Nephron (organoid): ENCODE data around the gene COL27A1.
A peak's percentile ranks its signal among the peaks of the same experiment; 100 is the strongest.

Experiments
- H3K27ac Mint-ChIP-seq, 3 experiments: 2 replicates each; pipeline ENCODE4 v1.8.0; 2020; ENCODE audit warnings: mixed read lengths in 3 of 3, mild to moderate bottlenecking in 2 of 3, moderate library complexity in 1 of 3
- H3K27me3 Mint-ChIP-seq: 2 replicates; pipeline ENCODE4 v1.8.0; 2021; ENCODE audit warnings: low read depth, mild to moderate bottlenecking, moderate library complexity, mixed read lengths
- H3K36me3 Mint-ChIP-seq: 2 replicates; pipeline ENCODE4 v1.8.0; 2020; ENCODE audit warnings: low read depth, mixed read lengths
- H3K4me1 Mint-ChIP-seq: 2 replicates; pipeline ENCODE4 v1.8.0; 2020; ENCODE audit warnings: mixed read lengths
- H3K4me3 Mint-ChIP-seq, 3 experiments: 2 replicates each; pipeline ENCODE4 v1.8.0; 2020; ENCODE audit warnings: mild to moderate bottlenecking in 3 of 3, mixed read lengths in 3 of 3, moderate library complexity in 2 of 3
- H3K9me3 Mint-ChIP-seq: 2 replicates; pipeline ENCODE4 v1.8.0; 2020; ENCODE audit warnings: mixed read lengths
- CTCF ChIP-seq, 3 experiments: fragments of 200-600 bp; sonication (generic); IDR thresholded peaks; one replicate each; pipeline ENCODE4 v1.5.0; 2021; ENCODE audit warnings: antibody characterized with exemption in 3 of 3; ENCODE audit not compliant: unreplicated experiment in 3 of 3

COL27A1 gene

GRCh38 chr9:114150608-114151007, 4.7 kb upstream of the COL27A1 start:
- H3K36me3 Mint-ChIP-seq: no peaks in the 10 kb centered on the region
- TF ChIP-seq CTCF (IDR thresholded peaks at IDR 0.05; ENCODE audit: unreplicated experiment in 3 of 3): no peak
- H3K4me1 Mint-ChIP-seq: peaks cover 11% of the 10 kb centered on the region
- H3K4me3 Mint-ChIP-seq: no peak overlapping the region
- peaks cover 49% of the 10 kb centered on the region for H3K27me3 Mint-ChIP-seq
- no peaks in the 10 kb centered on the region for H3K9me3 Mint-ChIP-seq
- no peak overlapping the region for H3K27ac Mint-ChIP-seq

- H3K27me3 Mint-ChIP-seq: peaks cover 45% of the 10 kb centered on the region
- H3K4me3 Mint-ChIP-seq: no peak overlapping the region
- peaks cover 15% of the 10 kb centered on the region for H3K4me1 Mint-ChIP-seq
- H3K27ac Mint-ChIP-seq: no peak overlapping the region
- no peaks in the 10 kb centered on the region for H3K36me3 Mint-ChIP-seq
- TF ChIP-seq CTCF (IDR thresholded peaks at IDR 0.05; ENCODE audit: unreplicated experiment in 3 of 3): no peak
- H3K9me3 Mint-ChIP-seq: no peaks in the 10 kb centered on the region
Measured at GRCh38 chr9:114151426-114151956, 3.8 kb upstream of the COL27A1 start.

GRCh38 chr9:114153761-114154599, 1.4 kb upstream of the COL27A1 start:
- Mint-ChIP-seq H3K27ac (peak overlapping the region; percentile 2 to 16 (median 3)), H3K36me3 (no peaks in the 10 kb centered on the region), H3K27me3 (peaks cover 32% of the 10 kb centered on the region), H3K9me3 (no peaks in the 10 kb centered on the region), H3K4me1 (peaks cover 34% of the 10 kb centered on the region), H3K4me3 (peak overlapping the region; percentile 81 to 87 (median 86))
- peak; percentile 43 to 50 (median 47) for TF ChIP-seq CTCF (IDR thresholded peaks at IDR 0.05; ENCODE audit: unreplicated experiment in 3 of 3)

GRCh38 chr9:114154600-114155102, 686 bp upstream of the COL27A1 start:
- H3K36me3 Mint-ChIP-seq: no peaks in the 10 kb centered on the region
- H3K4me3 Mint-ChIP-seq: peak overlapping the region; percentile 81 to 87 (median 86)
- no peaks in the 10 kb centered on the region for H3K9me3 Mint-ChIP-seq
- TF ChIP-seq CTCF (IDR thresholded peaks at IDR 0.05; ENCODE audit: unreplicated experiment in 3 of 3): no peak
- H3K27me3 Mint-ChIP-seq: peaks cover 29% of the 10 kb centered on the region
- peak overlapping the region; percentile 2 to 16 (median 3) for H3K27ac Mint-ChIP-seq
- H3K4me1 Mint-ChIP-seq: peaks cover 41% of the 10 kb centered on the region

- Mint-ChIP-seq H3K36me3 (peaks cover 6% of the 10 kb centered on the region), H3K4me3 (peak overlapping the region; percentile 92 to 97 (median 96)), H3K9me3 (no peaks in the 10 kb centered on the region), H3K27ac (peak overlapping the region; percentile 78 to 93 (median 81)), H3K4me1 (peaks cover 52% of the 10 kb centered on the region), H3K27me3 (peaks cover 23% of the 10 kb centered on the region)
- TF ChIP-seq CTCF (IDR thresholded peaks at IDR 0.05; ENCODE audit: unreplicated experiment in 3 of 3): no peak
Measured at GRCh38 chr9:114155995-114156656, 789 bp downstream of the COL27A1 start.
